Measurements from ENCODE around the gene KIF14.
"Not testable (repeated sequence)": the region's sequence is repeated elsewhere in the genome, so short reads cannot be mapped to it uniquely, and the experiment has no call there.

Gene KIF14

GRCh38 chr1:200546577-200546976 lies 74.0 kb downstream of the KIF14 start:
- DNase-seq (ENCODE audit: low read depth in 2 of 2), result no peak

DNA sequence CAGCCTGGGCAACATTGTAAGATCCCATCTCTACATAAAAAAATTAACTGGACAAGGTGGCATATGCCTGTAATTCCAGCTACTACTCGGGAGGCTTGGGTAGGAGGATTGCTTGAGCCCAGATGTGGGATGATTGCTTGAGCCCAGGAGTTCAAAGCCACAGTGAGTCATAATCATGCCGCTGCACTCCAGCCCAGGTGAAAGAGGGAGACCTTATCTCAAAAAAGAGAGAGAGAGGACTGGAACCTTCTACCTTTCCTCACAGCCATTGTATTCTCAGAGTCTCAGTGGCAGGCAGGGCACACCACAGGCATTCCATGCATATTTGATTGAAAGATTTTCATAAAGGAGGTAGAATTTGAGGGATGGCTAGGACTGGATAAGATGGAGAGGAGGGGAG lies 78.4 kb downstream of the KIF14 start:
- DNase-seq (ENCODE audit: low read depth in 2 of 2), result no peak

DNA sequence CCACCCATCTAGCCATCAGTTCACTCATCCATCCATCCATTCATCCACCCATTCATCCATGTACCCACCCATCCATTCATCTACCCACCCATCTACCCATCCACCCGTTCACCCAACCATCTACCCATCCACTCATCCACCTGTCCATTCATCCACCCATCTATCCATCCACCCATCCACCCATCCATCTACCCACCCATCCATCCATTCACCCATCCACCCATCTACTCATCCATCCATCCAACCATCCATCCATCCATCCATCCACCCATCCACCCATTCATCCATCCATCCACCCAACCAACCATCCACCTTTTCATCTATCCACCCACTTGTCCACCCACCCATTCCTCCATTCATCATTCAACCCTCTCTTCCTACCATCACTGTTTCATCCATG lies 80.3 kb downstream of the KIF14 start:
- DNase-seq (ENCODE audit: low read depth in 2 of 2), result no peak

- no peak for DNase-seq (ENCODE audit: low read depth in 2 of 2)
Measured at GRCh38 chr1:200538179-200538578, 82.4 kb downstream of the KIF14 start.

GRCh38 chr1:200535605-200536004 lies 84.9 kb downstream of the KIF14 start:
- DNase-seq (ENCODE audit: low read depth in 2 of 2), result no peak

DNA sequence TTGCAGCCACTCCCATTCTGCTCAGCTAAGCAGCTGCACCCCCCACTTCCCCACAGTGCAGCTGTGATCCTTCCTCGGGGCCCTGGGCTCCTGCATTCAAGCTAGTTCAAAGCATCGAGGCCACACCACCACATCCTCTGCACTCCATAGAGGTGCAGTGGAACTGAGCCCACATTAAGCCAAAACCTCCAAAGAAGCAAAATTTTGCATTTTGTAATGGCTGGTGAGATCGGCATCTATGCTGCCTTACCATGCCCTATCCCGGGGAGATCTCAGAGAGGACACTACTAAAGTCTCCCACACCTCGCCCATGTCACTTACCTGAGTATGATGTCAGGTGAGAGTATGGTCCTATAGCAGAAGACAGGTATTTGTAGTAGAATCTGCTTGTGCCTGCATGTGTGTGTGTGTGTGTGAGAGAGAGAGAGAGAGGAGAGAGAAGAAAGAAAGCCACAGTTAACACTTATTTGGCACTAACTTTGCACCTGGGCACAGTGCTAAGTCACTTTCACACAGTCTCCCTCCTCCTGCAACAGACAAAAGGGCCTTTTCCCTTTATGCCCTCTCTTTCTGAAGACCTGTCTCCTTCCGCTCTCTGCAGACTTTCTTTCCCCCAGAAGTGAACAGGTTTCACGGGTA lies 89.8 kb downstream of the KIF14 start:
- no peak for DNase-seq (ENCODE audit: low read depth in 2 of 2)

- DNase-seq (ENCODE audit: low read depth in 2 of 2), result no peak
Measured at GRCh38 chr1:200528858-200529606, 91.5 kb downstream of the KIF14 start.

- no peak for DNase-seq (ENCODE audit: low read depth in 2 of 2)
Measured at GRCh38 chr1:200527670-200528069, 92.9 kb downstream of the KIF14 start.

DNA sequence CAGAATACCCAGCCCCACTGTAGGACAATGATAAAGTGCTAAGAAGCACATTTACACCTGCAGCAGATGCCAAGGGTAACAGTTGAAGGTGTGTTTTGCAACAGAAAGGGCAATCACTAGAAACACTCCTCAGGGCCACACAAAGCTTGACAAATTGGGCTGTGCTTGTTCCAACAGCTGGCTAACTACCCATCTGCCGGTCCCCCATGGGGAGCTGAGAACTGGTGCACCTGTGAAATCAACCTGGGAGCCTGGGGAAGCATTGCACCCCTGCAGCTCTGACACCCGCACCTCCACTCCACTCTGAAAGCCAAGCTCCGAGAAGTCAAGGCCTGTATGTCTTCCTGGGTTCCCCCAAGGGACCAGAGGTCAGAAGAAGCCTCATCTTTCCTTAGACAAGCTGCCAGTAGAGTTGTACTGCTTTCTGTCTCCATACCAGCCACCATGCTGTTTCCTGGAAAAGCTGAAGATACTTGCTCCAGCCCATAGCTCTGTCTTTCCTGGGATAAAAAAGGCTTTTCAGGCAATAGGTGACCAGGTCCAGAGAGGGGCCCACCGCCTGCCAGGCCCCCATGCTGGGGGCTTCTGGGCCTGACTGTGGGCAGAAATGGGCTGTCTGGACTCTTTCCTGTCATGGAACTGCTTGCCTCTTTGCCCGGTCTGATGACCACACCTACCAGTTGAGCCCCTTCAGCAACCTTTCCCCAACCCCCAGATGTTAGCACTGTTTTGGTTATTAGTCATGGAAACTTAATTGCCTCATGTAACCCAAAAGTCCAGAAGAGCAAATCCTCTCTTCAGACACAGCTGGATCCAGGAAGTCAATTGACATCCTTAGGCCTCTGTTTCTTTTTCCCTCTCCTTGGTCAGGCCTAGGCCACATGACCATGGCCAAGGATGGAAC lies 93.6 kb downstream of the KIF14 start:
- DNase-seq (ENCODE audit: low read depth in 2 of 2), result no peak

GRCh38 chr1:200525090-200525987 lies 95.2 kb downstream of the KIF14 start:
- DNase-seq (ENCODE audit: low read depth in 2 of 2), result no peak

GRCh38 chr1:200524551-200524950 lies 96.0 kb downstream of the KIF14 start:
- DNase-seq (ENCODE audit: low read depth in 2 of 2), result not testable (repeated sequence)

DNA sequence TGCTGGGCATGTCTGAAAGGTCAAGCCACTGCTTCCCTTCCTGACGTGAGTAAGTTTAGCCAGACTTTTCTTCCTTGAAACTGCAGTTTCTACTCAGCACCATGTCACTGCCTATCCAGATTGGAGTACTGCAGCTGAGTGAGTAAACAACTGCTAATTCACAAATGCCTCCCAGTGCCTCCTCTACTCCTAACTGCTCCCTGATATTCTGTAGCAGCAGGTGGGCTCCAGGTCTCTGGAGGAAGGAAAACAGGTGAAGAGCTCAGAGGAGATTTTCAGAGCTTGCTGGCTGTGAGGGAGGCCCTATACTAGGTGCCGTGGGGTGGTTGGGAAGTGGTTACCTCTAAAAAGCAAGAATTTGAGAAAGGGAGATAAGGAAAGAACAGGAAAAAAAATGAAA lies 96.5 kb downstream of the KIF14 start:
- no peak for DNase-seq (ENCODE audit: low read depth in 2 of 2)

- no peak for DNase-seq (ENCODE audit: low read depth in 2 of 2)
Measured at GRCh38 chr1:200520735-200521134, 99.8 kb downstream of the KIF14 start.

DNA sequence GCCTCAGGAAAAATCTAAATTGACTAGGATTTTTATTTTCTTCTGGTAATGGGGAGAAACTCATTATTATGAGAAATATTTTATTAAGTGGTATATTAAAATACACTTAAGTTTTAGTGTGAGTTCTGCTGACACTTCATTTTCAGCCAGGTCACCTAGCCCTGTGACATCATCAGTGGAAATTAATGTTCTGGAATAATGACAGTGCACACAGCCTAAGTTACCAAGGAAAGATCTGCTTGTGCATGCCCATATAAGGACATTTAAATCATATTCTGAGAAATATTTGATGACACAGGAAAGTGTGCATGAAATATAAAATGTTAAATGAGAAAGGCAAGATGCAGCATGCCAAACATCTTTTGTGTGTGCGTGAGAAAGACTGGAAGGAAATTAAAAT lies 102.0 kb downstream of the KIF14 start:
- no peak for DNase-seq (ENCODE audit: low read depth in 2 of 2)

DNA sequence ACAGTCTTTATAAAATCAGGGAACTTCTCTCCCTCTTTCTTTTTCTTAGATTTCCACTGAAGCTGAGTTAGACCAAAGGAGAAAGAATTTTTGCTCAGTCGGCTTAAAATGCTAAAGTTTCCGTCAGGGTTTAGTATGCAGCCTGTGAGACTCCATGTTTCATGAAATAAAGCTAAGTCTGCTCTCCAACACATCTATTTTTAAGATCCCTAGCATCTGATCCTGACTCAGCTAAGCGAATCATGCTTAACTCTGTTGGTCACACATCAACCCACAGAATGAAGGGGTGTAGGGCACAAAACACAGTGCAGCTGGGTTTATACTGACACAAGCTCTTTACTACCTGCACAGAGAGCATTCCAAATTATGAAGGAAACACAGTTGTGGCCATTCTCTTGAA lies 108.4 kb downstream of the KIF14 start:
- DNase-seq (ENCODE audit: low read depth in 2 of 2), result no peak

GRCh38 chr1:200510228-200510623 lies 110.3 kb downstream of the KIF14 start:
- peak; percentile 5 to 41 for DNase-seq (ENCODE audit: low read depth in 2 of 2)

- no peak for DNase-seq (ENCODE audit: low read depth in 2 of 2)
Measured at GRCh38 chr1:200506471-200506870, 114.1 kb downstream of the KIF14 start.

- no peak for DNase-seq (ENCODE audit: low read depth in 2 of 2)
Measured at GRCh38 chr1:200505257-200505656, 115.3 kb downstream of the KIF14 start.

Data from stimulated activated CD8-positive, alpha-beta memory T cell treated with anti-CD3 and anti-CD28 coated beads, Interleukin-15, amount 100 ng/mL, for 4 hours (primary cell).